ENCODE data around the gene PCDHB9. TPM values are rescaled to one million over a fixed set of nuclear protein-coding genes. Genes with fewer than 3 reads are reported as not detected.

Gene PCDHB9
- total and polyA plus RNA-seq, 9 of the 15 experiments (the other 6 are each of a cell fraction or from before 2014, with no cell fraction given): not detected

- Histone ChIP-seq H3K9me3 (replicated peaks; ENCODE audit: control insufficient read depth, insufficient read depth, low read depth, low read length) (no peaks in the 10 kb centered on the region), H3K27ac (ENCODE audit: extremely low read depth, low read depth, low read length) (no peak overlapping the region), H3K4me3 (no peak overlapping the region), H3K79me2 (ENCODE audit: control insufficient read depth, insufficient read depth, low read length) (no peaks in the 10 kb centered on the region), H3K36me3 (ENCODE audit: control insufficient read depth, insufficient read depth, low read length) (no peaks in the 10 kb centered on the region), H3K9me1 (ENCODE audit: control insufficient read depth, insufficient read depth, low read length) (no peaks in the 10 kb centered on the region), H2AFZ (ENCODE audit: low read depth, low read length) (no peak overlapping the region), H4K20me1 (replicated peaks; ENCODE audit: control insufficient read depth, insufficient read depth, low read length) (no peaks in the 10 kb centered on the region), H3K27me3 (ENCODE audit: control insufficient read depth in 2 of 2, insufficient read depth in 2 of 2, low read length in 2 of 2) (peaks cover 0 to 15% of the 10 kb centered on the region in 2 experiments; a peak in 2 of 5 replicates), H3K9ac (ENCODE audit: insufficient read depth in 1 of 2, low read depth in 2 of 2, low read length in 2 of 2) (no peak overlapping the region), H3K4me2 (ENCODE audit: insufficient read depth, low read length) (no peak overlapping the region), H3K4me1 (replicated peaks in 1 of 2; ENCODE audit: control insufficient read depth in 2 of 2, insufficient read depth in 2 of 2, low read length in 2 of 2) (no peaks in the 10 kb centered on the region)
- DNase-seq (ENCODE audit: extremely low read depth in 1 of 4, low spot score in 3 of 4) (no peak), FAIRE-seq (no peak), ATAC-seq (no peak)
- 0% methylated on average over 13 of the region's 13 CpGs for WGBS (ENCODE audit: insufficient coverage, low coverage, missing lambda C conversion rate)
- ChIA-PET CTCF (ENCODE audit: low intra/inter-chr PET ratio) (no interaction called here), POLR2A (no interaction called here)
- in situ Hi-C loops (cut with MboI) (no loop called here), intact Hi-C loops (cut with micrococcal nuclease) (no loop called here)
- no TSS peak for BruUV-seq (replicated peaks)
- TF ChIP-seq, protein P1, sequence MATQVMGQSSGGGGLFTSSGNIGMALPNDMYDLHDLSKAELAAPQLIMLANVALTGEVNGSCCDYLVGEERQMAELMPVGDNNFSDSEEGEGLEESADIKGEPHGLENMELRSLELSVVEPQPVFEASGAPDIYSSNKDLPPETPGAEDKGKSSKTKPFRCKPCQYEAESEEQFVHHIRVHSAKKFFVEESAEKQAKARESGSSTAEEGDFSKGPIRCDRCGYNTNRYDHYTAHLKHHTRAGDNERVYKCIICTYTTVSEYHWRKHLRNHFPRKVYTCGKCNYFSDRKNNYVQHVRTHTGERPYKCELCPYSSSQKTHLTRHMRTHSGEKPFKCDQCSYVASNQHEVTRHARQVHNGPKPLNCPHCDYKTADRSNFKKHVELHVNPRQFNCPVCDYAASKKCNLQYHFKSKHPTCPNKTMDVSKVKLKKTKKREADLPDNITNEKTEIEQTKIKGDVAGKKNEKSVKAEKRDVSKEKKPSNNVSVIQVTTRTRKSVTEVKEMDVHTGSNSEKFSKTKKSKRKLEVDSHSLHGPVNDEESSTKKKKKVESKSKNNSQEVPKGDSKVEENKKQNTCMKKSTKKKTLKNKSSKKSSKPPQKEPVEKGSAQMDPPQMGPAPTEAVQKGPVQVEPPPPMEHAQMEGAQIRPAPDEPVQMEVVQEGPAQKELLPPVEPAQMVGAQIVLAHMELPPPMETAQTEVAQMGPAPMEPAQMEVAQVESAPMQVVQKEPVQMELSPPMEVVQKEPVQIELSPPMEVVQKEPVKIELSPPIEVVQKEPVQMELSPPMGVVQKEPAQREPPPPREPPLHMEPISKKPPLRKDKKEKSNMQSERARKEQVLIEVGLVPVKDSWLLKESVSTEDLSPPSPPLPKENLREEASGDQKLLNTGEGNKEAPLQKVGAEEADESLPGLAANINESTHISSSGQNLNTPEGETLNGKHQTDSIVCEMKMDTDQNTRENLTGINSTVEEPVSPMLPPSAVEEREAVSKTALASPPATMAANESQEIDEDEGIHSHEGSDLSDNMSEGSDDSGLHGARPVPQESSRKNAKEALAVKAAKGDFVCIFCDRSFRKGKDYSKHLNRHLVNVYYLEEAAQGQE (IDR thresholded peaks at IDR 0.05; ENCODE audit: borderline replicate concordance): no peak
- TF ChIP-seq, protein P1 (CRISPR knock-in tag; IDR thresholded peaks at IDR 0.05; ENCODE audit: low read depth): no peak
- TF ChIP-seq THRB (CRISPR knock-in tag; conservative IDR thresholded peaks at IDR 0.05): no peak
- TF ChIP-seq, protein P2, sequence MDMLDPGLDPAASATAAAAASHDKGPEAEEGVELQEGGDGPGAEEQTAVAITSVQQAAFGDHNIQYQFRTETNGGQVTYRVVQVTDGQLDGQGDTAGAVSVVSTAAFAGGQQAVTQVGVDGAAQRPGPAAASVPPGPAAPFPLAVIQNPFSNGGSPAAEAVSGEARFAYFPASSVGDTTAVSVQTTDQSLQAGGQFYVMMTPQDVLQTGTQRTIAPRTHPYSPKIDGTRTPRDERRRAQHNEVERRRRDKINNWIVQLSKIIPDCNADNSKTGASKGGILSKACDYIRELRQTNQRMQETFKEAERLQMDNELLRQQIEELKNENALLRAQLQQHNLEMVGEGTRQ (CRISPR knock-in tag; IDR thresholded peaks at IDR 0.05): no peak
- TF ChIP-seq, protein P3, sequence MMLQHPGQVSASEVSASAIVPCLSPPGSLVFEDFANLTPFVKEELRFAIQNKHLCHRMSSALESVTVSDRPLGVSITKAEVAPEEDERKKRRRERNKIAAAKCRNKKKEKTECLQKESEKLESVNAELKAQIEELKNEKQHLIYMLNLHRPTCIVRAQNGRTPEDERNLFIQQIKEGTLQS (IDR thresholded peaks at IDR 0.05): 0 out of 2 replicates have a peak, but pooled peaks have one; percentile 11
- TF ChIP-seq, protein P3 (CRISPR knock-in tag; conservative IDR thresholded peaks at IDR 0.05): no peak
- no peak for TF ChIP-seq RAD51 (IDR thresholded peaks at IDR 0.05; ENCODE audit: borderline replicate concordance, low read depth)
Observed at GRCh38 chr5:141150993-141151325, 36.0 kb upstream of the PCDHB9 start.
